Vagina (tissue), 2 donors: Measurements from ENCODE around the gene SERPINA9. TPM values are rescaled to one million over a fixed set of nuclear protein-coding genes. Genes with fewer than 3 reads are reported as not detected.

Experiments used
- DNase-seq, 2 donors: peaks; one replicate each; pipeline ENCODE4 v3.0.0-alpha.2; 2017; ENCODE audit errors: extremely low spot score in 2 of 2
- H3K27ac ChIP-seq: fragments of 200-600 bp; sonication (generic); one replicate; pipeline ENCODE4 v1.5.1; 2019
- H3K27me3 ChIP-seq: fragments of 200-600 bp; sonication (generic); one replicate; pipeline ENCODE4 v1.5.1; 2019
- H3K36me3 ChIP-seq, 2 donors: fragments of 200-600 bp; sonication (generic); one replicate each; pipeline ENCODE4 v1.5.1; 2017 to 2019
- H3K4me1 ChIP-seq: fragments of 200-600 bp; sonication (generic); one replicate; pipeline ENCODE4 v1.5.1; 2019
- H3K4me3 ChIP-seq, 2 donors: fragments of 200-600 bp; sonication (generic); 1 replicate in 1 of 2; 2 replicates in 1 of 2; pipeline ENCODE4 v1.5.1; 2016 to 2019
- H3K9me3 ChIP-seq: fragments of 200-600 bp; sonication (generic); one replicate; pipeline ENCODE4 v1.5.1; 2019
- POLR2A ChIP-seq, 2 donors: fragments of 450-650 bp; IDR thresholded peaks; one replicate each; pipeline ENCODE4 v1.6.1; 2017; ENCODE audit warnings: antibody characterized with exemption in 2 of 2, mild to moderate bottlenecking in 2 of 2, moderate library complexity in 2 of 2
- POLR2AphosphoS5 ChIP-seq, 2 donors: sonication (generic); formaldehyde crosslinking; IDR thresholded peaks; one replicate each; pipeline ENCODE4 v1.9.0; 2017; ENCODE audit warnings: antibody characterized with exemption in 2 of 2, mild to moderate bottlenecking in 2 of 2, low read depth in 1 of 2; ENCODE audit not compliant: insufficient read depth in 1 of 2
- intact Hi-C: fragments of 100-400 bp; cut with DNase I; formaldehyde crosslinking; loops from one replicate; pipeline ENCODE4 v1.15.1; 2023
- total RNA-seq: library from RNA; depleted of rRNA; stranded (reverse); fragments of >200 nt; gene quantifications from one replicate; pipeline ENCODE4 v1.2.3, GENCODE V29; 2016
- TF ChIP-seq, protein P1 (sequence below), 3 experiments: fragments of 450-650 bp in 2 of 3; fragments of 200-600 bp in 1 of 3; sonication (generic) in 1 of 3; IDR thresholded peaks; one replicate each; pipeline ENCODE4 v1.5.1; 2017 to 2019; ENCODE audit warnings: antibody characterized with exemption in 3 of 3, mild to moderate bottlenecking in 2 of 3, moderate library complexity in 2 of 3

Gene SERPINA9
- total RNA-seq, 1 donor from 2014 or later: 2.0 TPM

GRCh38 chr14:94509356-94509755 lies 33.4 kb upstream of the SERPINA9 start, which contains the start of gene SERPINA12:
SERPINA12 (minus strand) TSS chr14:94509469; CDS start chr14:94498397, 11,072 bp downstream.
- no peaks in the 10 kb centered on the region for H3K9me3 ChIP-seq
- intact Hi-C loops: no loop called here
- H3K36me3 ChIP-seq: no peaks in the 10 kb centered on the region
- DNase-seq: peak in 1 of 2 donors; percentile 64
- no peaks in the 10 kb centered on the region for H3K4me1 ChIP-seq
- H3K27ac ChIP-seq: no peak within 1 kb of the TSS
- no peak within 1 kb of the TSS for H3K4me3 ChIP-seq
- no peaks in the 10 kb centered on the region for H3K27me3 ChIP-seq
- TF ChIP-seq POLR2A (IDR thresholded peaks at IDR 0.05) (no peak), POLR2AphosphoS5 (IDR thresholded peaks at IDR 0.05; ENCODE audit: insufficient read depth in 1 of 2, low read depth in 1 of 2) (no peak)
- TF ChIP-seq, protein P1, sequence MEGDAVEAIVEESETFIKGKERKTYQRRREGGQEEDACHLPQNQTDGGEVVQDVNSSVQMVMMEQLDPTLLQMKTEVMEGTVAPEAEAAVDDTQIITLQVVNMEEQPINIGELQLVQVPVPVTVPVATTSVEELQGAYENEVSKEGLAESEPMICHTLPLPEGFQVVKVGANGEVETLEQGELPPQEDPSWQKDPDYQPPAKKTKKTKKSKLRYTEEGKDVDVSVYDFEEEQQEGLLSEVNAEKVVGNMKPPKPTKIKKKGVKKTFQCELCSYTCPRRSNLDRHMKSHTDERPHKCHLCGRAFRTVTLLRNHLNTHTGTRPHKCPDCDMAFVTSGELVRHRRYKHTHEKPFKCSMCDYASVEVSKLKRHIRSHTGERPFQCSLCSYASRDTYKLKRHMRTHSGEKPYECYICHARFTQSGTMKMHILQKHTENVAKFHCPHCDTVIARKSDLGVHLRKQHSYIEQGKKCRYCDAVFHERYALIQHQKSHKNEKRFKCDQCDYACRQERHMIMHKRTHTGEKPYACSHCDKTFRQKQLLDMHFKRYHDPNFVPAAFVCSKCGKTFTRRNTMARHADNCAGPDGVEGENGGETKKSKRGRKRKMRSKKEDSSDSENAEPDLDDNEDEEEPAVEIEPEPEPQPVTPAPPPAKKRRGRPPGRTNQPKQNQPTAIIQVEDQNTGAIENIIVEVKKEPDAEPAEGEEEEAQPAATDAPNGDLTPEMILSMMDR (IDR thresholded peaks at IDR 0.05): no peak

GRCh38 chr14:94505641-94506040 lies 29.6 kb upstream of the SERPINA9 start:
- Histone ChIP-seq H3K27me3 (no peaks in the 10 kb centered on the region), H3K27ac (no peak overlapping the region), H3K36me3 (no peaks in the 10 kb centered on the region), H3K4me3 (no peak overlapping the region), H3K9me3 (no peaks in the 10 kb centered on the region), H3K4me1 (peaks cover 5% of the 10 kb centered on the region)
- TF ChIP-seq POLR2A (IDR thresholded peaks at IDR 0.05) (no peak), POLR2AphosphoS5 (IDR thresholded peaks at IDR 0.05; ENCODE audit: insufficient read depth in 1 of 2, low read depth in 1 of 2) (no peak)
- TF ChIP-seq, protein P1 (IDR thresholded peaks at IDR 0.05): no peak
- intact Hi-C loops: no loop called here
- no peak for DNase-seq

- no peak for DNase-seq
- Histone ChIP-seq H3K27me3 (no peaks in the 10 kb centered on the region), H3K27ac (no peak overlapping the region), H3K4me3 (no peak overlapping the region), H3K9me3 (no peaks in the 10 kb centered on the region), H3K36me3 (no peaks in the 10 kb centered on the region), H3K4me1 (peaks cover 5% of the 10 kb centered on the region)
- TF ChIP-seq POLR2AphosphoS5 (IDR thresholded peaks at IDR 0.05; ENCODE audit: insufficient read depth in 1 of 2, low read depth in 1 of 2): no peak
- no peak for TF ChIP-seq POLR2A (IDR thresholded peaks at IDR 0.05)
- TF ChIP-seq, protein P1 (IDR thresholded peaks at IDR 0.05): no peak
- intact Hi-C loops: no loop called here
Measured at GRCh38 chr14:94505206-94505605, 29.2 kb upstream of the SERPINA9 start.

DNA sequence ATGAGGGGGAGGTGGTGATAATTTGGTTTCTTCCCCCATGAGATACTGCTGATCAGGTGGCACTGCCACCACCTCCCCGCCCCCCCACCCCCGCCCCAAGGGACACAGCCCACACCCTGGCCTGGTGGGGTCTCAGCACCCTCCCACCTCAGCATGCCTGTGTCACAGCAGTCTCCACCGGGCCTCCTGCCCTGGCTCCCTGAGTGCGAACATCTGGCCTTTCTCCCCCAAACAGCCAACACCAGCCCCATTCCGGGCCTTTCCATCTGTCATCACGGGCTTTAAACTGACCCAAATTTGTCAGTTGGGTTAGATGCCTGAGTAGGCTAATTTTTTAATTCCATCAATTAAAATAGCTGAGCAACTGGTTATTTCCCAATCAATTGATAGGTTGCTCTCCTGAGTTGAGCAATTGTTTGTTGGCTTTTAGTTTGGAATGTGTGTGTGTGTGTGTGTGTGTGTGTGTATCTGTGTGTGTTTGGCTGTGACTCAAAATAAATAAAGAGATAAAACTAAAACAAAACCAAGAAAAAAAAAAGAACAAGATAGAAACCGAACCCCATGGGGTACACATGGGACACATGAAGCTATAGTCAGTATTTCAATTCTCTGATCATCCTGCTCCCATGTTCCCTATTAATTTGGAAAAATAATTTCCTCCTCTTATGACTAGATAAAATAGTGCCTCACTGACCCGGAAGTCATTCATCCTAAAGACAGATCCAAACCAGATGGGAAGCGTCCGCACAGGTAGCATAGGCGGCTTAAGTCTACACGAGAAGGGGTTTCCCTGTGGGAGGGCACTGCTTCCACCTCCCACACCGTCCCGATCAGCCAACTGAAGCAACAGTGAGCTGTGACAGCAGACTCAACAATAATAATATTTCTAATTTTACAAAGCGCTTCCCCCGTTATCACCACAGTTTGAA lies 25.9 kb upstream of the SERPINA9 start:
- Histone ChIP-seq H3K9me3 (no peaks in the 10 kb centered on the region), H3K4me1 (peaks cover 5% of the 10 kb centered on the region), H3K27ac (no peak overlapping the region), H3K27me3 (no peaks in the 10 kb centered on the region), H3K4me3 (no peak overlapping the region), H3K36me3 (no peaks in the 10 kb centered on the region)
- TF ChIP-seq POLR2A (IDR thresholded peaks at IDR 0.05): no peak
- TF ChIP-seq POLR2AphosphoS5 (IDR thresholded peaks at IDR 0.05; ENCODE audit: insufficient read depth in 1 of 2, low read depth in 1 of 2): no peak
- TF ChIP-seq, protein P1 (IDR thresholded peaks at IDR 0.05): no peak
- DNase-seq: no peak
- intact Hi-C loops: no loop called here

GRCh38 chr14:94500264-94500663 lies 24.3 kb upstream of the SERPINA9 start:
- no peak for DNase-seq
- Histone ChIP-seq H3K9me3 (no peaks in the 10 kb centered on the region), H3K27ac (no peak overlapping the region)

More at GRCh38 chr14:94500264-94500663, 24.3 kb upstream of the SERPINA9 start:
- H3K4me3 ChIP-seq: no peak overlapping the region
- intact Hi-C loops: no loop called here
- no peaks in the 10 kb centered on the region for H3K27me3 ChIP-seq
- H3K36me3 ChIP-seq: no peaks in the 10 kb centered on the region
- TF ChIP-seq, protein P1 (IDR thresholded peaks at IDR 0.05): no peak
- TF ChIP-seq POLR2A (IDR thresholded peaks at IDR 0.05) (no peak), POLR2AphosphoS5 (IDR thresholded peaks at IDR 0.05; ENCODE audit: insufficient read depth in 1 of 2, low read depth in 1 of 2) (no peak)
- H3K4me1 ChIP-seq: peaks cover 5% of the 10 kb centered on the region
